Measurements from ENCODE around the gene TMEM158. TPM values are rescaled to one million over a fixed set of nuclear protein-coding genes. Genes with fewer than 3 reads are reported as not detected.

Gene TMEM158
- total and polyA plus RNA-seq, 8 donors, result 1.7 to 4.4 (median 2.6) TPM

- H3K27ac ChIP-seq, result no peak overlapping the region
- no peaks in the 10 kb centered on the region for H3K9me3 ChIP-seq
- H3K4me3 ChIP-seq, result no peak overlapping the region
- intact Hi-C loops (cut with DNase I), result loop anchor here in 1 of 2 donors (5.0 kb wide), 1 partner anchor 170 kb away; no protein-coding TSS in a partner anchor
- ATAC-seq, result no peak
- H3K27me3 ChIP-seq, result peaks cover 0 to 10% of the 10 kb centered on the region in 2 donors
- DNase-seq, result no peak
- no peak for TF ChIP-seq CTCF (IDR thresholded peaks at IDR 0.05)
- H3K4me1 ChIP-seq, result peaks cover 0 to 14% of the 10 kb centered on the region in 2 donors
- H3K36me3 ChIP-seq, result no peaks in the 10 kb centered on the region
These were observed 14.0 kb downstream of the TMEM158 start for GRCh38 chr3:45212095-45212468.

GRCh38 chr3:45211466-45212094 lies 14.5 kb downstream of the TMEM158 start:
- ATAC-seq, result no peak
- H3K27ac ChIP-seq, result no peak overlapping the region
- no peak for DNase-seq
- no peak overlapping the region for H3K4me3 ChIP-seq
- no peaks in the 10 kb centered on the region for H3K9me3 ChIP-seq
- no peak for TF ChIP-seq CTCF (IDR thresholded peaks at IDR 0.05)
- intact Hi-C loops (cut with DNase I), result loop anchor here in 1 of 2 donors (5.0 kb wide), 1 partner anchor 169 kb away; no protein-coding TSS in a partner anchor
- peaks cover 0 to 14% of the 10 kb centered on the region in 2 donors for H3K4me1 ChIP-seq
- H3K27me3 ChIP-seq, result peaks cover 0 to 10% of the 10 kb centered on the region in 2 donors
- H3K36me3 ChIP-seq, result no peaks in the 10 kb centered on the region

GRCh38 chr3:45210308-45211041 lies 15.6 kb downstream of the TMEM158 start:
- Histone ChIP-seq H3K36me3 (no peaks in the 10 kb centered on the region), H3K9me3 (no peaks in the 10 kb centered on the region), H3K27ac (no peak overlapping the region), H3K4me3 (no peak overlapping the region), H3K4me1 (peaks cover 0 to 14% of the 10 kb centered on the region in 2 donors), H3K27me3 (peaks cover 0 to 10% of the 10 kb centered on the region in 2 donors)
- intact Hi-C loops (cut with DNase I), result loop anchor here in 1 of 2 donors (5.0 kb wide), 1 partner anchor 168 kb away; no protein-coding TSS in a partner anchor
- peak; percentile 58 to 73 for TF ChIP-seq CTCF (IDR thresholded peaks at IDR 0.05)
- DNase-seq (peak; percentile 34 to 96 (median 80)), ATAC-seq (peak; percentile 100)

DNA sequence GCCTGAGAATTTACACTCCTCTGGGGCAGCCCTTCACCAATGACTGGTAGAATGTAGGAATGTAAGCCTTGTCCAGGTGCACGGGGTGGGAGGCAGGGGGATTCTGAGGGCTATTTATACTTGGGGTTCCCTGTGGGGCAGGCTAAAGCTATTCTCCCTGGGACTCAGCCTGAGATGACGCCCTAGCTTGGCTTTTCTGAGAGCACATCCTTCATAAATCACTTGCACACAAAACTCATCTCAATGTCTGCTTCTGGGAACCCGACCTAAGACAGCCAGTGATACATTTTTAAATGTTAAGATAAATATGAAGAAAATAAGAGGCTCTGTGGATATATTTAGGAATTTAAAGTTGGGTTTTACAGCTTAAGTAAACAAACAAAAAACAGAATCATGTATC lies 16.6 kb downstream of the TMEM158 start:
- intact Hi-C loops (cut with DNase I), result no loop called here

More for the DNA sequence above, 16.6 kb downstream of the TMEM158 start:
- Histone ChIP-seq H3K36me3 (no peaks in the 10 kb centered on the region), H3K4me1 (peaks cover 0 to 14% of the 10 kb centered on the region in 2 donors), H3K4me3 (no peak overlapping the region), H3K9me3 (no peaks in the 10 kb centered on the region), H3K27ac (no peak overlapping the region), H3K27me3 (peaks cover 0 to 10% of the 10 kb centered on the region in 2 donors)
- ATAC-seq (no peak), DNase-seq (no peak)
- TF ChIP-seq CTCF (IDR thresholded peaks at IDR 0.05), result no peak
